ENCODE measurements around the gene GGTLC1.

DNA sequence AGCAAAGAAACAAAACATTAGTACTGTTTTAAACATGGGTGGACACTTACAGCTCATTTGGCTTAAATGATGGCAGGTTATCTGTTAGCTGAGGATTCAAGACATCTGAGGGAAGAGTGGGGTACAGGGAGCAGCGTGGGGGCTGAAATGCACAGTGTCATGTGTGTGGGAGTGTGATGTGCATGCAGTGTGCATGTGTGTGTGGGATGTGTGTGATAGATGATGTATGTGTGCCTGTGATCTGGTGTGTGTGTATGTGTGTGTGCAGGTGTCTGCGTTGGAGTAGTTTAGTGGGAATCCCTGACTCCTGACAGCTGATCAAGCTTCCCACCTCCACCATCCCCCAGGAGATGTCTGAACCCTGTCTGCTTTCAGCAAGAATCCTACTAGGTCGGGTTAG lies 25.4 kb upstream of the GGTLC1 start:
- TF ChIP-seq, protein P1, sequence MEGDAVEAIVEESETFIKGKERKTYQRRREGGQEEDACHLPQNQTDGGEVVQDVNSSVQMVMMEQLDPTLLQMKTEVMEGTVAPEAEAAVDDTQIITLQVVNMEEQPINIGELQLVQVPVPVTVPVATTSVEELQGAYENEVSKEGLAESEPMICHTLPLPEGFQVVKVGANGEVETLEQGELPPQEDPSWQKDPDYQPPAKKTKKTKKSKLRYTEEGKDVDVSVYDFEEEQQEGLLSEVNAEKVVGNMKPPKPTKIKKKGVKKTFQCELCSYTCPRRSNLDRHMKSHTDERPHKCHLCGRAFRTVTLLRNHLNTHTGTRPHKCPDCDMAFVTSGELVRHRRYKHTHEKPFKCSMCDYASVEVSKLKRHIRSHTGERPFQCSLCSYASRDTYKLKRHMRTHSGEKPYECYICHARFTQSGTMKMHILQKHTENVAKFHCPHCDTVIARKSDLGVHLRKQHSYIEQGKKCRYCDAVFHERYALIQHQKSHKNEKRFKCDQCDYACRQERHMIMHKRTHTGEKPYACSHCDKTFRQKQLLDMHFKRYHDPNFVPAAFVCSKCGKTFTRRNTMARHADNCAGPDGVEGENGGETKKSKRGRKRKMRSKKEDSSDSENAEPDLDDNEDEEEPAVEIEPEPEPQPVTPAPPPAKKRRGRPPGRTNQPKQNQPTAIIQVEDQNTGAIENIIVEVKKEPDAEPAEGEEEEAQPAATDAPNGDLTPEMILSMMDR (conservative IDR thresholded peaks at IDR 0.05 in 1 of 2, IDR thresholded peaks at IDR 0.05 in 1 of 2; ENCODE audit: extremely low read depth in 1 of 2, insufficient read depth in 1 of 2, low read depth in 1 of 2, low read length in 2 of 2), result no peak
- no peak for TF ChIP-seq EZH2 (IDR thresholded peaks at IDR 0.05; ENCODE audit: borderline replicate concordance, low read length)
